Stomach (tissue), 9 donors: ENCODE results near the gene CCDC9. TPM values are rescaled to one million over a fixed set of nuclear protein-coding genes. Genes with fewer than 3 reads are reported as not detected.
A peak's percentile ranks its signal among the peaks of the same experiment; 100 is the strongest.

Experiments
- DNase-seq, 2 donors: peaks; one replicate each; pipeline versions ENCODE4 v3.0.0 to v3.0.0-alpha.2; 2013 to 2019
- H3K27ac ChIP-seq, 5 donors: fragments of 200-600 bp in 4 of 5; sonication (generic) in 4 of 5; one replicate each; pipeline ENCODE4 v1.5.1; 2013 to 2019; ENCODE audit warnings: mild to moderate bottlenecking in 1 of 5, moderate library complexity in 1 of 5
- H3K27me3 ChIP-seq, 3 donors: fragments of 200-600 bp; sonication (generic); one replicate each; pipeline ENCODE4 v1.5.1; 2017 to 2019; ENCODE audit warnings: mixed run types in 1 of 3
- H3K36me3 ChIP-seq, 4 donors: fragments of 200-600 bp; sonication (generic); 1 replicate in 3 of 4; 2 replicates in 1 of 4; pipeline ENCODE4 v1.5.1; 2016 to 2019
- H3K4me1 ChIP-seq, 4 donors: fragments of 200-600 bp; sonication (generic); one replicate each; pipeline ENCODE4 v1.5.1; 2016 to 2019
- H3K4me3 ChIP-seq, 4 donors: fragments of 200-600 bp; sonication (generic) in 3 of 4; one replicate each; pipeline ENCODE4 v1.5.1; 2016 to 2019; ENCODE audit warnings: mild to moderate bottlenecking in 1 of 4
- H3K9me3 ChIP-seq, 4 donors: fragments of 200-600 bp; sonication (generic); one replicate each; pipeline ENCODE4 v1.5.1; 2016 to 2019
- EP300 ChIP-seq: sonication (generic); formaldehyde crosslinking; IDR thresholded peaks from one replicate; pipeline ENCODE4 v1.6.1; 2017; ENCODE audit warnings: antibody characterized with exemption
- POLR2A ChIP-seq, 4 donors: fragments of 450-650 bp; IDR thresholded peaks; one replicate each; pipeline ENCODE4 v1.6.1; 2016; ENCODE audit warnings: antibody characterized with exemption in 4 of 4, control low read depth in 2 of 4, mild to moderate bottlenecking in 1 of 4, moderate library complexity in 1 of 4
- POLR2AphosphoS5 ChIP-seq, 3 donors: sonication (generic); formaldehyde crosslinking; IDR thresholded peaks; one replicate each; pipeline ENCODE4 v1.6.1; 2016; ENCODE audit warnings: antibody characterized with exemption in 3 of 3
- WGBS, 5 donors: extraction: QIAGEN DNeasy Blood & Tissue Kit in 3 of 5; methylation state at CpG; one replicate each; pipeline versions ENCODE4 v1.1.5 to v1.1.7; 2013 to 2018; 5-methylcytosine and 5-hydroxymethylcytosine counted together
- intact Hi-C: fragments of 100-400 bp; cut with DNase I; formaldehyde crosslinking; loops from one replicate; pipeline ENCODE4 v1.15.1; 2023; ENCODE audit warnings: low total_unique reads
- polyA plus RNA-seq, 3 donors: library from polyadenylated mRNA; stranded (reverse); fragments of 200-250 nt; gene quantifications; one replicate each; pipeline ENCODE4 v1.2.3, GENCODE V29; 2013
- total RNA-seq, 5 donors: library from RNA; depleted of rRNA; stranded (reverse); fragments of >200 nt; gene quantifications; one replicate each; pipeline versions ENCODE4 v1.1.0 to v1.2.3, GENCODE V29; 2014 to 2016
- TF ChIP-seq, protein P1 (sequence below), 7 experiments: fragments of 450-650 bp in 4 of 7; fragments of 200-600 bp in 3 of 7; sonication (generic) in 3 of 7; IDR thresholded peaks; one replicate each; pipeline ENCODE4 v1.5.1; 2016 to 2019; ENCODE audit warnings: antibody characterized with exemption in 7 of 7, control low read depth in 2 of 7, mild to moderate bottlenecking in 1 of 7
- donor health status: healthy with polysubstance abuse.
- donor health status: Bipolar disorder and iron deficiency.
- donor health status: healthy.

Gene CCDC9
- total and polyA plus RNA-seq, 8 donors: 14.3 to 62.4 (median 21.3) TPM

DNA sequence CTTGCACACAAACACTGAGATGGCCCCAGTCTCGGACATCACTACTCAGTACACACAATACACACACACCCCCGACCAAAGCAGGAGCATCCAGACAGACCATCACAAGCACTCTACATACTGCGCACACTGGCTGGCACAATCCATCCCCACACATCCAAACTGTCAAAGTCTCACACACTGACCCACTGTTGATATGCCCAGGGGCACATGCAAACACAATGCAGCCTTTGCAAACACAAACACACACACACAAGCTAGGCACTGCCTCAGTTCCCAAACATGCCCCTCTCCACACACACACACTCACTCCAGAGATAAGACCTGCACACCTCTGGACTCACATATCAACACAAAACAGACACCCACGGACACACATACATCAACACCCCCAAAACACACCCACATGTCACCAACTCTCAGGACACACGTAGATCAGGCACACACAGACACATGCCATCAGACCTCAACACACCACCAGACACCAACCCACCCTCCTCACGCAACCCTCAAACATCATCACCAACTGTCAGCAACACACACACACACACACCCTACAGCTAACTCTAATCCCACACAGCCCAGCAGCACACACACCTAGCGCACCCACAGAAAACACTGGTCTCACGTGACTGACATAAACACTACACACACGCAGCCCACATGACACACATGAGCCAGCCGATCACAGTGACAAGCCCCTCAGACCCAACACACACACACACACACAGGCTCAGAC lies 27.2 kb upstream of the CCDC9 start:
- peaks cover 0 to 6% (median 0%) of the 10 kb centered on the region in 4 donors for H3K36me3 ChIP-seq
- H3K4me3 ChIP-seq: peak overlapping the region; percentile 74 to 99 (median 97)
- H3K4me1 ChIP-seq: peaks cover 60 to 74% (median 63%) of the 10 kb centered on the region in 4 donors
- intact Hi-C loops: no loop called here
- peak in 1 of 2 donors; percentile 47 for DNase-seq
- peak overlapping the region; percentile 96 to 100 (median 99) for H3K27ac ChIP-seq
- no peaks in the 10 kb centered on the region for H3K27me3 ChIP-seq
- H3K9me3 ChIP-seq: no peaks in the 10 kb centered on the region
- WGBS, 5 donors: 12 to 30% (median 26%) methylated on average over 10 of the region's 10 CpGs
- TF ChIP-seq POLR2AphosphoS5 (IDR thresholded peaks at IDR 0.05) (no peak), EP300 (no peak), POLR2A (IDR thresholded peaks at IDR 0.05) (no peak)
- TF ChIP-seq, protein P1, sequence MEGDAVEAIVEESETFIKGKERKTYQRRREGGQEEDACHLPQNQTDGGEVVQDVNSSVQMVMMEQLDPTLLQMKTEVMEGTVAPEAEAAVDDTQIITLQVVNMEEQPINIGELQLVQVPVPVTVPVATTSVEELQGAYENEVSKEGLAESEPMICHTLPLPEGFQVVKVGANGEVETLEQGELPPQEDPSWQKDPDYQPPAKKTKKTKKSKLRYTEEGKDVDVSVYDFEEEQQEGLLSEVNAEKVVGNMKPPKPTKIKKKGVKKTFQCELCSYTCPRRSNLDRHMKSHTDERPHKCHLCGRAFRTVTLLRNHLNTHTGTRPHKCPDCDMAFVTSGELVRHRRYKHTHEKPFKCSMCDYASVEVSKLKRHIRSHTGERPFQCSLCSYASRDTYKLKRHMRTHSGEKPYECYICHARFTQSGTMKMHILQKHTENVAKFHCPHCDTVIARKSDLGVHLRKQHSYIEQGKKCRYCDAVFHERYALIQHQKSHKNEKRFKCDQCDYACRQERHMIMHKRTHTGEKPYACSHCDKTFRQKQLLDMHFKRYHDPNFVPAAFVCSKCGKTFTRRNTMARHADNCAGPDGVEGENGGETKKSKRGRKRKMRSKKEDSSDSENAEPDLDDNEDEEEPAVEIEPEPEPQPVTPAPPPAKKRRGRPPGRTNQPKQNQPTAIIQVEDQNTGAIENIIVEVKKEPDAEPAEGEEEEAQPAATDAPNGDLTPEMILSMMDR (IDR thresholded peaks at IDR 0.05): no peak

- Histone ChIP-seq H3K27me3 (no peaks in the 10 kb centered on the region), H3K9me3 (no peaks in the 10 kb centered on the region), H3K27ac (peak overlapping the region; percentile 96 to 100 (median 99)), H3K4me1 (peaks cover 60 to 74% (median 63%) of the 10 kb centered on the region in 4 donors), H3K4me3 (peak overlapping the region; percentile 74 to 99 (median 97)), H3K36me3 (peaks cover 0 to 4% (median 0%) of the 10 kb centered on the region in 4 donors)
- intact Hi-C loops: no loop called here
- 2 to 9% (median 6%) methylated on average over 9 of the region's 9 CpGs for WGBS, 5 donors
- TF ChIP-seq, protein P1 (IDR thresholded peaks at IDR 0.05): no peak
- TF ChIP-seq EP300 (no peak), POLR2AphosphoS5 (IDR thresholded peaks at IDR 0.05) (no peak), POLR2A (IDR thresholded peaks at IDR 0.05) (no peak)
- DNase-seq: peak in 1 of 2 donors; percentile 60
These were observed 26.7 kb upstream of the CCDC9 start for GRCh38 chr19:47229676-47230053.

DNA sequence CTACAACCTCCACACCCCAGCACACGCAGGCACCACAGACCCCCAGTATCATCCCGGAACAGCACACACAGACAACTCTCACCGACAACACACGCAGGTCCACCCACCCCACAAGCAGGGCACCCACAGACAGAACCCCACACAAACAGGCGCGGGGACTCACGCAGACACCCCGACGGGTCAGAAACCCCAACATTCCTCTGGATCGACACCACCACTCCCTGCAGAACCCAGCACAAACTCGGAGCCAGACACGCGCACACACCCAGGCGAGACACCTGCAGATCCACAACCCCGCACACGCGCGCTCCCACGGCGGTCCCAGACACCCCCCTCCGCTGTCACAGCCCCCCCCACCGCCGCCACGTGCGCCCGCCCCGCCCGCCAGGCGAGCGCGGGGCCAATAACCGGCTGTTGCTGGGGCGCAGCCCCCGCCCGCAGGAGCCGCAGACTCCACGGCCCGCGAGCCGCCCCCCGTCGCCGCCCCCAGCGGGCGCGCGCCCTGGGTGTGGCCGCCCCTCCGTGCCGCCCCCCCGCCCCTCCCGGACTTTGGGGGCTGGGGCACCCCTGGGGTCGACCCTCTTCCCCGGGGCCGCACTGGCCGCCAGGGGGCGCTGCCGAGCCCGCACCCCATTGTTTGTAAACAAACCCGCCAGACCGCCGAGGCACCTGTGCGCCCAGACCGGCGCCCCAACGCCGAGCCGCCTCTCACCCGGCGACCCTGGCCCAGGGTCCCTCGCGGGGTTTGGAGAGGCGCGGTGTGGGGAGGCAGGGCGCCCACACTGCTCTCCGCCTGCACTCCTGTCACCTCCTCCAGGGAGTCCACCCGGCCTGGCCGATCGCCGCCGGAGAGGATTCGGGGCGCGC lies 26.0 kb upstream of the CCDC9 start:
- DNase-seq: peak; percentile 74 to 84
- H3K4me3 ChIP-seq: peak overlapping the region; percentile 74 to 99 (median 97)
- H3K27me3 ChIP-seq: no peaks in the 10 kb centered on the region
- H3K27ac ChIP-seq: peak overlapping the region; percentile 96 to 100 (median 99)
- H3K9me3 ChIP-seq: no peaks in the 10 kb centered on the region
- 0 to 1% (median 1%) methylated on average over 9 to 84 of the region's 84 CpGs for WGBS, 5 donors
- intact Hi-C loops: no loop called here
- no peaks in the 10 kb centered on the region for H3K36me3 ChIP-seq
- TF ChIP-seq, protein P1 (IDR thresholded peaks at IDR 0.05): peak in 5 of 7 experiments; percentile 26 to 98 (median 78)
- no peak for TF ChIP-seq POLR2A (IDR thresholded peaks at IDR 0.05)
- peaks cover 57 to 73% (median 61%) of the 10 kb centered on the region in 4 donors for H3K4me1 ChIP-seq

- 1 to 5% (median 1%) methylated on average over 4 to 40 of the region's 43 CpGs; no CpG with 5 or more reads in 2 of the 5 donors for WGBS, 5 donors
- H3K4me1 ChIP-seq: peaks cover 52 to 68% (median 56%) of the 10 kb centered on the region in 4 donors
These were observed 25.5 kb upstream of the CCDC9 start, which contains the start of gene BBC3 for GRCh38 chr19:47230921-47231214. Gene BBC3 (minus strand): TSS chr19:47231199. CDS start chr19:47228431, 2,768 bp downstream.

More at GRCh38 chr19:47230921-47231214, 25.5 kb upstream of the CCDC9 start, which contains the start of gene BBC3:
- no peaks in the 10 kb centered on the region for H3K9me3 ChIP-seq
- no peaks in the 10 kb centered on the region for H3K36me3 ChIP-seq
- TF ChIP-seq EP300: no peak
- TF ChIP-seq, protein P1 (IDR thresholded peaks at IDR 0.05): no peak
- TF ChIP-seq POLR2AphosphoS5 (IDR thresholded peaks at IDR 0.05): no peak
- no peak for TF ChIP-seq POLR2A (IDR thresholded peaks at IDR 0.05)
- H3K27me3 ChIP-seq: no peaks in the 10 kb centered on the region
- H3K27ac ChIP-seq: peak within 1 kb of the TSS; percentile 96 to 100 (median 99)
- no peak for DNase-seq
- peak within 1 kb of the TSS; percentile 74 to 99 (median 97) for H3K4me3 ChIP-seq
- intact Hi-C loops: no loop called here
